MG63 (cell line): Measurements from ENCODE around the gene MOB1A. TPM values are rescaled to one million over a fixed set of nuclear protein-coding genes. Genes with fewer than 3 reads are reported as not detected.
"Not testable (repeated sequence)": the region's sequence is repeated elsewhere in the genome, so short reads cannot be mapped to it uniquely, and the experiment has no call there.

Experiments
- DNase-seq: peaks from one replicate; pipeline ENCODE4 v3.0.0-alpha.2; 2020
- H3K27me3 ChIP-seq: fragments of 250-450 bp; sonication (Bioruptor Pico); 2 replicates; pipeline ENCODE4 v1.5.1; 2020; ENCODE audit warnings: mild to moderate bottlenecking, moderate library complexity
- H3K36me3 ChIP-seq: fragments of 250-450 bp; sonication (Bioruptor Pico); 2 replicates; pipeline ENCODE4 v1.5.1; 2020; ENCODE audit warnings: mild to moderate bottlenecking, moderate library complexity
- H3K4me3 ChIP-seq: fragments of 250-450 bp; sonication (Bioruptor Pico); 2 replicates; pipeline ENCODE4 v1.5.1; 2020; ENCODE audit warnings: mild to moderate bottlenecking, moderate library complexity
- H3K9me3 ChIP-seq: fragments of 250-450 bp; sonication (Bioruptor Pico); 2 replicates; pipeline ENCODE4 v1.5.1; 2020; ENCODE audit warnings: mild to moderate bottlenecking, moderate library complexity
- total RNA-seq: library from RNA; depleted of rRNA; stranded (reverse); fragments of >200 nt; shearing (Covaris generic); gene quantifications from 2 replicates; pipeline ENCODE4 v1.2.3, GENCODE V29; 2014; ENCODE audit warnings: low replicate concordance

Gene MOB1A
- total RNA-seq, 1 experiment from 2014 or later = 95.6 TPM

DNA sequence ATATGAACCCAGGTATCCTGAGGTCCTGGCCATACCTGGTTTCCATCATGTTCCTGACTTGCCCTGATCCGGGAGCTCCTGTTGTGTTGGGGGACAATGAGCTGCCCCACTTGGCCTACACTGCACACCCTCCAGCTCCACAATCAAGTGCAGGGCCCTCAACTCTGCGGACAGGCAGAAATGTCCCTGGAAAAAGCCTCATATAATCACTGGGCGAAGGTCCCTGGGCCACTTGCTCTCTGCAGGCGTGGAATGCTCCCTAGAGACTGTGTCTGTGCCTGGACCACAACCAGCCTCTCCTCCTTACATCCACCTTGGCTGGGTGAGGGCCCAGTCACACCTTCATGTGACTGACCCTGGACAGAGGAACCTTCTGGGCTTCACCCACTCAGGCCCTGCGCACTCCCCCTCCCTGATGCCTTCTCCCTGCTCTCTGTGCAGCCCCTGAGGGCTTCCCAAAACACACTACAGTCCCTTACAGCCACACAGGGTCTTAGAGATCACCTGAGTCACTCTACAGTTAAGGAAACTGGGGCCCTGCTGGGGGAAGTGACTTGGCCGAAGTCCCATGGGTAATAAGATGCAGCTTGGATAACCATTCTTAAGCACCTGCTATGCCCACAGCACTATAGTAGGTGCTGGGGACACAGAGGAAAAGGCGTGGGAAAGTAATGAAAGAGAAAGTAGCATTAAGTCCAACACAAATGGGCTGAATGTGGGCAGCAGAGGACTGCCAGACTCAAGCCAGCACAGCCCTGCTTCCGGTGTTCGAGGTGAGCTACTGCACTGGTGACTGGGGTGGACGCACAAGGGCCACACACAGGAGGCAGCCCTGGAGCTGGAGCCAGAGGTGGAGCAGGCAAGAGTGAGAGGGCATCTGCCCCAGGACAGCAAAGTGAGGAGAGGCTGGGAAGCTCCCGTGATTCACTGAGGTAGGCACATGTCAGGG is 40.8 kb downstream of the MOB1A start:
- Histone ChIP-seq H3K4me3 (no peak overlapping the region), H3K9me3 (no peaks in the 10 kb centered on the region), H3K27me3 (no peaks in the 10 kb centered on the region), H3K36me3 (peaks cover 31% of the 10 kb centered on the region)
- DNase-seq = no peak

DNA sequence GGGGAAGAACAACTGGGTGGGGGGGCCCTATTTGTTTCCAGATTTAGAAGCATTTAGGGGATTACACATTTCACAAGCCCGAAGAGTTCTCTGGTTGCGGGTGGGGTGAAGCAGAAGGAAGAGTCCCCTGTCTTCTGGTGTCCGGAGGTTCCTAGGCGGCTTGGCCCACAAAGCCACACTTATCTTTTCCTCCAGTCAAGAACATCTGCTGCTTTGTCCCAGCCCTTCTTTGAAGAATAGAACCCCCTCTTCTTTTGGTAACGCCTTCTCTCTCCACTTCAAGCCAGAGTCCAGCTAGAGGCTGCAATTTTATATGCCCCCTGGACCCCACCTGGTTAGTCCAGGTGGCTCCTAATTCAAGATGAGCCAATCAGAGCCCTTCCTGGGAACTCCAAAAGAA is 46.8 kb downstream of the MOB1A start:
- DNase-seq = no peak

GRCh38 chr2:74130211-74130995 is 48.3 kb downstream of the MOB1A start:
- Histone ChIP-seq H3K27me3 (no peaks in the 10 kb centered on the region), H3K9me3 (no peaks in the 10 kb centered on the region), H3K4me3 (no peak overlapping the region), H3K36me3 (peaks cover 15% of the 10 kb centered on the region)
- no peak for DNase-seq

More for the DNA sequence above, 46.8 kb downstream of the MOB1A start:
- no peak overlapping the region for H3K4me3 ChIP-seq
- no peaks in the 10 kb centered on the region for H3K9me3 ChIP-seq
- H3K27me3 ChIP-seq = no peaks in the 10 kb centered on the region
- H3K36me3 ChIP-seq = peaks cover 16% of the 10 kb centered on the region

GRCh38 chr2:74128206-74128605 is 50.5 kb downstream of the MOB1A start:
- DNase-seq = no peak
- Histone ChIP-seq H3K9me3 (no peaks in the 10 kb centered on the region), H3K27me3 (no peaks in the 10 kb centered on the region), H3K36me3 (no peaks in the 10 kb centered on the region), H3K4me3 (no peak overlapping the region)

DNA sequence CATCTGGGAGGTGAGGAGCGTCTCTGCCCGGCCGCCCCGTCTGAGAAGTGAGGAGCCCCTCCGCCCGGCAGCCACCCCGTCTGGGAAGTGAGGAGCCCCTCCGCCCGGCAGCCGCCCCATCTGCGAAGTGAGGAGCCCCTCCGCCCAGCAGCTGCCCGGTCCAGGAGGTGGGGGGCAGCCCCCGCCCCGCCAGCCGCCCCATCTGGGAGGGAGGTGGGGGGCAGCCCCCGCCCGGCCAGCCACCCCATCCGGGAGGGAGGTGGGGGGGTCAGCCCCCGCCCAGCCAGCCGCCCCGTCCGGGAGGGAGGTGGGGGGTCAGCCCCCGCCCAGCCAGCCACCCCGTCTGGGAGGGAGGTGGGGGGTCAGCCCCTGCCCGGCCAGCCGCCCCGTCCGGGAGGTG is 54.7 kb downstream of the MOB1A start:
- H3K9me3 ChIP-seq, H3K36me3 ChIP-seq, H3K27me3 ChIP-seq, H3K4me3 ChIP-seq, DNase-seq: not testable (repeated sequence)

GRCh38 chr2:74121846-74122245 is 56.8 kb downstream of the MOB1A start:
- not testable (repeated sequence) for H3K36me3 ChIP-seq, H3K4me3 ChIP-seq, H3K9me3 ChIP-seq, DNase-seq, H3K27me3 ChIP-seq

GRCh38 chr2:74119912-74120825 is 58.5 kb downstream of the MOB1A start:
- peak; percentile 90 for DNase-seq
- Histone ChIP-seq H3K36me3 (no peaks in the 10 kb centered on the region), H3K27me3 (no peaks in the 10 kb centered on the region), H3K4me3 (peak overlapping the region; percentile 98), H3K9me3 (peaks cover 7% of the 10 kb centered on the region)

DNA sequence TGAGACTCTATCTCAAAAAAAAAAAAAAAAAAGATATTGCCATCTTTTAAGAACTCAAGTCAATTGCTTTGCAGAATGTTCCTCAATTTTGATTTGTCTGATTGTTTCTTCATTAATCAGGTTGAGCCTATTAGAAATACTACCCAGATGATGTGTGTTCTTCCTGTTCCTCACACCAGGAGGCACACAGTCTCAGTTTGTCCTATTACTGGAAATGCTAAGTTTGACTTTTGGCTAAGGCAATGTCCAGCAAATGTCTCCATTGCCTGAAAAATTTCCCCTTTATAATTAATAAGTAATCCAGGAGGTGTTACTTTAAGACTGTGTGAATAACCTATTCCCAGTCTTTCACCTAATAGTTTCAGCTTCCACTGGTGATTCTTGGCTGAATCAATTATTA is 59.3 kb downstream of the MOB1A start:
- peaks cover 7% of the 10 kb centered on the region for H3K9me3 ChIP-seq
- no peaks in the 10 kb centered on the region for H3K36me3 ChIP-seq
- DNase-seq = no peak
- no peaks in the 10 kb centered on the region for H3K27me3 ChIP-seq
- H3K4me3 ChIP-seq = peak overlapping the region; percentile 98

DNA sequence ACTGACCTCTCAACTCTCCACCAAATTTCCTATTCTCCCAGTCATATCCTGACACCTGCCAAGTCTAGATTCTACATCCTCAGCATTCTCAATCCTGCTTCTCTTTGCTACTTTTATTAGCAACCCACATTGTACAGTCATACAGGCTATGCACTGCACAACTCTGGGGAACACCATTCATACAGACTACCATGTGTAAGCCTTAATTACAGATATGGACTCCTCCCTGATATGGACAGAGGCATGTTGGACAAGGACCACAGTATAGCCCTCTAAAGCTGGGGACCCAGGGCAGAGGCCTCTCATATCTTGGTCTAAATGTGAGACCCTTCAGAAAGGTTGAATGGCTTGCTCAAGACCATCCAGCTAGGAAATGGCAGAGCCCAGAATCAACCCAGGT is 67.3 kb downstream of the MOB1A start:
- Histone ChIP-seq H3K9me3 (no peaks in the 10 kb centered on the region), H3K27me3 (no peaks in the 10 kb centered on the region), H3K4me3 (no peak overlapping the region), H3K36me3 (no peaks in the 10 kb centered on the region; the same call in none of the 2 replicates)
- no peak for DNase-seq

GRCh38 chr2:74110537-74110936 is 68.1 kb downstream of the MOB1A start:
- H3K9me3 ChIP-seq = no peaks in the 10 kb centered on the region
- no peak overlapping the region for H3K4me3 ChIP-seq
- no peaks in the 10 kb centered on the region for H3K27me3 ChIP-seq
- DNase-seq = no peak
- H3K36me3 ChIP-seq = no peaks in the 10 kb centered on the region; the same call in none of the 2 replicates

- Histone ChIP-seq H3K27me3 (no peaks in the 10 kb centered on the region), H3K4me3 (no peak overlapping the region), H3K36me3 (no peaks in the 10 kb centered on the region; the same call in none of the 2 replicates), H3K9me3 (no peaks in the 10 kb centered on the region)
- DNase-seq = no peak
Measured at GRCh38 chr2:74109551-74109950, 69.1 kb downstream of the MOB1A start.

- H3K9me3 ChIP-seq = no peaks in the 10 kb centered on the region
- no peak overlapping the region for H3K4me3 ChIP-seq
- H3K36me3 ChIP-seq = no peaks in the 10 kb centered on the region; the same call in none of the 2 replicates
- no peaks in the 10 kb centered on the region for H3K27me3 ChIP-seq
- no peak for DNase-seq
Measured at GRCh38 chr2:74107071-74107470, 71.6 kb downstream of the MOB1A start.

DNA sequence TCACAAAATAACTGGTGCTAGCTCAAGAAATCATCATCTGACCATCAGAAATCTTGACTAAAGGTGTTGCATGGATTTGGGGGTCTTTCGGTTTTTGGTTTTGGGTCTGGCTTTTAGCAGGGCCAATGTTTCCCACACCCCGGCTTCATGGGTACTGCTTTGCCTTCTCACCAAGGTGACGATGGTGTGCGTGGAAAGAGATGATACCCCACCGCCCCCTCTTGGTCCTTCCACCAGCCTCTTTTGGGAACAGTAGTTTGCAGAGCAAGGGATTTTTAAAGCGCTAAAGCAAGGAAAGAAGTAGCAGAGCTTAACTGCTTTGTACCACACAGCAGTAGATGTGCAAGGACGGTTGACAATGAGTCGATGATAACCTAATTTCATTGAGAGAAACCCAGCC is 73.3 kb downstream of the MOB1A start:
- no peak overlapping the region for H3K4me3 ChIP-seq
- DNase-seq = no peak
- peaks cover 4% of the 10 kb centered on the region for H3K36me3 ChIP-seq
- no peaks in the 10 kb centered on the region for H3K9me3 ChIP-seq
- H3K27me3 ChIP-seq = no peaks in the 10 kb centered on the region

GRCh38 chr2:74104839-74105238 is 73.8 kb downstream of the MOB1A start:
- DNase-seq = no peak
- Histone ChIP-seq H3K4me3 (no peak overlapping the region), H3K9me3 (no peaks in the 10 kb centered on the region), H3K36me3 (peaks cover 7% of the 10 kb centered on the region), H3K27me3 (no peaks in the 10 kb centered on the region)

GRCh38 chr2:74103763-74104162 is 74.9 kb downstream of the MOB1A start:
- no peak for DNase-seq
- no peaks in the 10 kb centered on the region for H3K27me3 ChIP-seq

More at GRCh38 chr2:74103763-74104162, 74.9 kb downstream of the MOB1A start:
- H3K36me3 ChIP-seq = peaks cover 7% of the 10 kb centered on the region
- H3K4me3 ChIP-seq = no peak overlapping the region
- no peaks in the 10 kb centered on the region for H3K9me3 ChIP-seq
